ENCODE results near the gene ALK.

GRCh38 chr2:29495536-29496060 lies 425.8 kb downstream of the ALK start:
- TF ChIP-seq CTCF (IDR thresholded peaks at IDR 0.05): no peak
- no peak for TF ChIP-seq POLR2A (IDR thresholded peaks at IDR 0.05)
